GM12878 (cell line): ENCODE data around the gene NRBF2. TPM values are rescaled to one million over a fixed set of nuclear protein-coding genes. Genes with fewer than 3 reads are reported as not detected.

Experiments
- CBFB ChIP-seq: IDR thresholded peaks from 2 replicates; pipeline ENCODE4 v1.6.1; 2016; ENCODE audit warnings: antibody characterized with exemption, low read depth
- CBX5 ChIP-seq: sonication (generic); IDR thresholded peaks from 2 replicates; pipeline ENCODE4 v1.6.1; 2016; ENCODE audit warnings: low read depth, moderate library complexity, mild to moderate bottlenecking, inconsistent platforms
- CREB1 ChIP-seq: IDR thresholded peaks from 2 replicates; pipeline ENCODE4 v1.6.1; 2012; ENCODE audit warnings: low read depth, mild to moderate bottlenecking, inconsistent platforms
- EGR1 ChIP-seq, 2 experiments: IDR thresholded peaks; 1 replicate in 1 of 2; 2 replicates in 1 of 2; pipeline ENCODE4 v1.6.1; 2011 to 2012; ENCODE audit warnings: low read depth in 2 of 2, low read length in 2 of 2, borderline replicate concordance in 1 of 2, mild to moderate bottlenecking in 1 of 2, moderate library complexity in 1 of 2
- FOXM1 ChIP-seq: IDR thresholded peaks from 2 replicates; pipeline ENCODE4 v1.6.1; 2012; ENCODE audit warnings: low read depth, mild to moderate bottlenecking, inconsistent platforms, low read length, moderate library complexity
- GABPA ChIP-seq: IDR thresholded peaks from 2 replicates; pipeline ENCODE4 v1.6.1; 2014; ENCODE audit warnings: antibody characterized with exemption, low read depth, mild to moderate bottlenecking, inconsistent platforms
- IKZF1 ChIP-seq: fragments of 450-650 bp; conservative IDR thresholded peaks from 2 replicates; pipeline ENCODE4 v1.6.1; 2017; ENCODE audit warnings: antibody characterized with exemption, mild to moderate bottlenecking
- IKZF2 ChIP-seq, 2 experiments: fragments of 450-650 bp; IDR thresholded peaks; 2 replicates each; pipeline ENCODE4 v1.6.1; 2017; ENCODE audit warnings: mild to moderate bottlenecking in 2 of 2, moderate library complexity in 2 of 2
- MTA2 ChIP-seq: fragments of 450-650 bp; IDR thresholded peaks from 2 replicates; pipeline ENCODE4 v1.6.1; 2016; ENCODE audit warnings: low read depth, mild to moderate bottlenecking, moderate library complexity
- MXI1 ChIP-seq: fragments of 150-350 bp; IDR thresholded peaks from 2 replicates; pipeline ENCODE4 v1.6.1; 2011; ENCODE audit warnings: low read depth, mild to moderate bottlenecking, inconsistent platforms, low read length, improper control_type of control experiment
- NBN ChIP-seq: fragments of 450-650 bp; IDR thresholded peaks from 2 replicates; pipeline ENCODE4 v1.6.1; 2016
- POLR2A ChIP-seq: IDR thresholded peaks from 2 replicates; pipeline ENCODE4 v1.6.1; 2011; ENCODE audit warnings: low read depth, mild to moderate bottlenecking, low read length
- RAD21 ChIP-seq: IDR thresholded peaks from 2 replicates; pipeline ENCODE4 v1.6.1; 2011; ENCODE audit warnings: mild to moderate bottlenecking, low read depth, low read length, moderate library complexity; ENCODE audit not compliant: insufficient read depth
- SMC3 ChIP-seq: IDR thresholded peaks from 2 replicates; pipeline ENCODE4 v1.6.1; 2011; ENCODE audit warnings: low read length, improper control_type of control experiment, borderline replicate concordance
- SPI1 ChIP-seq: IDR thresholded peaks from 2 replicates; pipeline ENCODE4 v1.6.1; 2011; ENCODE audit warnings: low read depth, mild to moderate bottlenecking, low read length, moderate library complexity, borderline replicate concordance; ENCODE audit not compliant: insufficient read depth
- polyA plus RNA-seq, 11 experiments: library from polyadenylated mRNA; depleted of rRNA in 4 of 11; unstranded in 6 of 11; stranded (reverse) in 5 of 11; fragments of >200 nt; fragmentation: Nextera tagmentation in 4 of 11; fragmentation: Illumina TruSeq in 1 of 11; extraction: Ambion mirVana in 4 of 11; extraction: Trizol in 1 of 11; gene quantifications; 1 replicate in 1 of 11; 2 replicates in 10 of 11; pipeline versions ENCODE4 v1.2.1 to v1.2.3, GENCODE V29; 2011 to 2016; ENCODE audit warnings: inconsistent platforms in 2 of 11, missing spikeins in 2 of 11, low read depth in 1 of 11
- total RNA-seq, 4 experiments: library from RNA; depleted of rRNA in 3 of 4; stranded (reverse); fragments of >200 nt in 3 of 4; fragmentation: Illumina TruSeq in 1 of 4; extraction: Trizol in 1 of 4; gene quantifications; 2 replicates each; pipeline versions ENCODE4 v1.2.1 to v1.2.3, GENCODE V29; 2013 to 2021
- TF ChIP-seq, protein P1 (sequence below): fragments of 450-650 bp; IDR thresholded peaks from 2 replicates; pipeline ENCODE4 v1.6.1; 2016; ENCODE audit warnings: mild to moderate bottlenecking
- TF ChIP-seq, protein P2 (sequence below): fragments of 450-650 bp; IDR thresholded peaks from 2 replicates; pipeline ENCODE4 v1.6.1; 2016; ENCODE audit warnings: mild to moderate bottlenecking
- TF ChIP-seq, protein P3 (sequence below): IDR thresholded peaks from 2 replicates; pipeline ENCODE4 v1.6.1; 2012; ENCODE audit warnings: low read length, inconsistent platforms
- TF ChIP-seq, protein P4 (sequence below): fragments of 150-350 bp; IDR thresholded peaks from 2 replicates; pipeline ENCODE4 v1.6.1; 2014; ENCODE audit warnings: mild to moderate bottlenecking, low read depth, low read length
- TF ChIP-seq, protein P5 (sequence below): IDR thresholded peaks from 2 replicates; pipeline ENCODE4 v1.6.1; 2012; ENCODE audit warnings: low read depth, low read length, improper control_type of control experiment
- TF ChIP-seq, protein P6 (sequence below): fragments of 450-650 bp; IDR thresholded peaks from 2 replicates; pipeline ENCODE4 v1.6.1; 2018; ENCODE audit warnings: borderline replicate concordance, mild to moderate bottlenecking; ENCODE audit not compliant: partially characterized antibody

NRBF2 gene
- total and polyA plus RNA-seq, 10 of the 15 experiments (the other 5 are each of a cell fraction or from before 2014, with no cell fraction given), result 17.8 to 39.8 (median 27.7) TPM

DNA sequence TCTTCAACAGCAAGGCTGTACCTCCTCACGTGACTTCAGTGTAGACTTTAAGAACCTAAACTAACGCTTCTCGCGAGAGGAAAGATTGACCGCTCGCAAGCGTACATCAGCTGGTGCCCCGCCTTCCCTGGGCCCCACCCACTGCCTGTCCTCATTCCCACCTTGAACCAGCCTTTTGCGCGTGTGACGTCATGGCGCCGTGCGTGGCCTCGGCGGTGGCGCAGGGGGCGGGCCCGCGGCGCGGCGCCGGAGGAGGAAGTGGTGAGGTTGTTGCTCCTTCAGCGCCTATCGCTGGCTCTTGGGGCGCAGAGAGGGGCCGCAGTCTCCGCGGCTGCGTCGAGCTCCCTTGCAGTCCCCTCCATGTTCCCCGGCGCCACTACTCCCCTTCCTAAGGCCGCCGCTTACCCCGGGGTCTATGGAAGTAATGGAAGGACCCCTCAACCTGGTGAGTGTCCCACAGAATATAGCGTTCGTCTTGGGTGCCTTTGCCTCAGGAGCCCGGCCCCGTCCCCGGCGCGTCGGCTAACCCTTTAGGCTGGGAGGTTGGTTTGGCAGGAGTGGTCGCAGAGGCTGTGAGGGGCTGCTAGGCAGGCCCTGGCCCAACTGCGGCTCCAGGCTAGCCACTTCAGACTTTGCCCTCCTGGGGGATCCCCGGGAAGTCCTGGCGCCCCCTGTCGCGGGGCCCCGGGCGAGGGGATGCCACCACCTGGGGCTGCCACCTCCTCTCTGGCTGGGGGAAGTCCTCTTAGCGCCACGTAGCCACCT is at the start of gene NRBF2 (continued):
- TF ChIP-seq MXI1 (peak; percentile 64), EGR1 (IDR thresholded peaks at IDR 0.05; ENCODE audit: borderline replicate concordance in 1 of 2, low read depth in 2 of 2, low read length in 2 of 2) (peak in 1 of 2 experiments; percentile 97; a peak in 1 of 3 replicates), IKZF2 (IDR thresholded peaks at IDR 0.05) (peak; percentile 28 to 47; a peak in 1 of 4 replicates), RAD21 (no peak), GABPA (no peak), POLR2A (peak; percentile 99), CBX5 (peak; percentile 88; the same call in 1 of the 2 replicates), MTA2 (peak; percentile 71; the same call in 1 of the 2 replicates), SMC3 (no peak), CREB1 (peak; percentile 92), CBFB (peak; percentile 61; the same call in 1 of the 2 replicates), IKZF1 (peak; percentile 83), FOXM1 (0 out of 2 replicates have a peak, but pooled peaks have one; percentile 10), NBN (peak; percentile 77), SPI1 (peak; percentile 84)
- TF ChIP-seq, protein P1, sequence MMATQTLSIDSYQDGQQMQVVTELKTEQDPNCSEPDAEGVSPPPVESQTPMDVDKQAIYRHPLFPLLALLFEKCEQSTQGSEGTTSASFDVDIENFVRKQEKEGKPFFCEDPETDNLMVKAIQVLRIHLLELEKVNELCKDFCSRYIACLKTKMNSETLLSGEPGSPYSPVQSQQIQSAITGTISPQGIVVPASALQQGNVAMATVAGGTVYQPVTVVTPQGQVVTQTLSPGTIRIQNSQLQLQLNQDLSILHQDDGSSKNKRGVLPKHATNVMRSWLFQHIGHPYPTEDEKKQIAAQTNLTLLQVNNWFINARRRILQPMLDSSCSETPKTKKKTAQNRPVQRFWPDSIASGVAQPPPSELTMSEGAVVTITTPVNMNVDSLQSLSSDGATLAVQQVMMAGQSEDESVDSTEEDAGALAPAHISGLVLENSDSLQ, result peak; percentile 80
- TF ChIP-seq, protein P2, sequence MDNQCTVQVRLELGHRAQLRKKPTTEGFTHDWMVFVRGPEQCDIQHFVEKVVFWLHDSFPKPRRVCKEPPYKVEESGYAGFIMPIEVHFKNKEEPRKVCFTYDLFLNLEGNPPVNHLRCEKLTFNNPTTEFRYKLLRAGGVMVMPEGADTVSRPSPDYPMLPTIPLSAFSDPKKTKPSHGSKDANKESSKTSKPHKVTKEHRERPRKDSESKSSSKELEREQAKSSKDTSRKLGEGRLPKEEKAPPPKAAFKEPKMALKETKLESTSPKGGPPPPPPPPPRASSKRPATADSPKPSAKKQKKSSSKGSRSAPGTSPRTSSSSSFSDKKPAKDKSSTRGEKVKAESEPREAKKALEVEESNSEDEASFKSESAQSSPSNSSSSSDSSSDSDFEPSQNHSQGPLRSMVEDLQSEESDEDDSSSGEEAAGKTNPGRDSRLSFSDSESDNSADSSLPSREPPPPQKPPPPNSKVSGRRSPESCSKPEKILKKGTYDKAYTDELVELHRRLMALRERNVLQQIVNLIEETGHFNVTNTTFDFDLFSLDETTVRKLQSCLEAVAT, result peak; percentile 64; the same call in 1 of the 2 replicates
- TF ChIP-seq, protein P3, sequence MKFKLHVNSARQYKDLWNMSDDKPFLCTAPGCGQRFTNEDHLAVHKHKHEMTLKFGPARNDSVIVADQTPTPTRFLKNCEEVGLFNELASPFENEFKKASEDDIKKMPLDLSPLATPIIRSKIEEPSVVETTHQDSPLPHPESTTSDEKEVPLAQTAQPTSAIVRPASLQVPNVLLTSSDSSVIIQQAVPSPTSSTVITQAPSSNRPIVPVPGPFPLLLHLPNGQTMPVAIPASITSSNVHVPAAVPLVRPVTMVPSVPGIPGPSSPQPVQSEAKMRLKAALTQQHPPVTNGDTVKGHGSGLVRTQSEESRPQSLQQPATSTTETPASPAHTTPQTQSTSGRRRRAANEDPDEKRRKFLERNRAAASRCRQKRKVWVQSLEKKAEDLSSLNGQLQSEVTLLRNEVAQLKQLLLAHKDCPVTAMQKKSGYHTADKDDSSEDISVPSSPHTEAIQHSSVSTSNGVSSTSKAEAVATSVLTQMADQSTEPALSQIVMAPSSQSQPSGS, result peak; percentile 60; the same call in 1 of the 2 replicates
- TF ChIP-seq, protein P4, sequence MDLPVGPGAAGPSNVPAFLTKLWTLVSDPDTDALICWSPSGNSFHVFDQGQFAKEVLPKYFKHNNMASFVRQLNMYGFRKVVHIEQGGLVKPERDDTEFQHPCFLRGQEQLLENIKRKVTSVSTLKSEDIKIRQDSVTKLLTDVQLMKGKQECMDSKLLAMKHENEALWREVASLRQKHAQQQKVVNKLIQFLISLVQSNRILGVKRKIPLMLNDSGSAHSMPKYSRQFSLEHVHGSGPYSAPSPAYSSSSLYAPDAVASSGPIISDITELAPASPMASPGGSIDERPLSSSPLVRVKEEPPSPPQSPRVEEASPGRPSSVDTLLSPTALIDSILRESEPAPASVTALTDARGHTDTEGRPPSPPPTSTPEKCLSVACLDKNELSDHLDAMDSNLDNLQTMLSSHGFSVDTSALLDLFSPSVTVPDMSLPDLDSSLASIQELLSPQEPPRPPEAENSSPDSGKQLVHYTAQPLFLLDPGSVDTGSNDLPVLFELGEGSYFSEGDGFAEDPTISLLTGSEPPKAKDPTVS, result no peak
- TF ChIP-seq, protein P5, sequence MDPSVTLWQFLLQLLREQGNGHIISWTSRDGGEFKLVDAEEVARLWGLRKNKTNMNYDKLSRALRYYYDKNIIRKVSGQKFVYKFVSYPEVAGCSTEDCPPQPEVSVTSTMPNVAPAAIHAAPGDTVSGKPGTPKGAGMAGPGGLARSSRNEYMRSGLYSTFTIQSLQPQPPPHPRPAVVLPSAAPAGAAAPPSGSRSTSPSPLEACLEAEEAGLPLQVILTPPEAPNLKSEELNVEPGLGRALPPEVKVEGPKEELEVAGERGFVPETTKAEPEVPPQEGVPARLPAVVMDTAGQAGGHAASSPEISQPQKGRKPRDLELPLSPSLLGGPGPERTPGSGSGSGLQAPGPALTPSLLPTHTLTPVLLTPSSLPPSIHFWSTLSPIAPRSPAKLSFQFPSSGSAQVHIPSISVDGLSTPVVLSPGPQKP, result 0 out of 2 replicates have a peak, but pooled peaks have one; percentile 32
- TF ChIP-seq, protein P6, sequence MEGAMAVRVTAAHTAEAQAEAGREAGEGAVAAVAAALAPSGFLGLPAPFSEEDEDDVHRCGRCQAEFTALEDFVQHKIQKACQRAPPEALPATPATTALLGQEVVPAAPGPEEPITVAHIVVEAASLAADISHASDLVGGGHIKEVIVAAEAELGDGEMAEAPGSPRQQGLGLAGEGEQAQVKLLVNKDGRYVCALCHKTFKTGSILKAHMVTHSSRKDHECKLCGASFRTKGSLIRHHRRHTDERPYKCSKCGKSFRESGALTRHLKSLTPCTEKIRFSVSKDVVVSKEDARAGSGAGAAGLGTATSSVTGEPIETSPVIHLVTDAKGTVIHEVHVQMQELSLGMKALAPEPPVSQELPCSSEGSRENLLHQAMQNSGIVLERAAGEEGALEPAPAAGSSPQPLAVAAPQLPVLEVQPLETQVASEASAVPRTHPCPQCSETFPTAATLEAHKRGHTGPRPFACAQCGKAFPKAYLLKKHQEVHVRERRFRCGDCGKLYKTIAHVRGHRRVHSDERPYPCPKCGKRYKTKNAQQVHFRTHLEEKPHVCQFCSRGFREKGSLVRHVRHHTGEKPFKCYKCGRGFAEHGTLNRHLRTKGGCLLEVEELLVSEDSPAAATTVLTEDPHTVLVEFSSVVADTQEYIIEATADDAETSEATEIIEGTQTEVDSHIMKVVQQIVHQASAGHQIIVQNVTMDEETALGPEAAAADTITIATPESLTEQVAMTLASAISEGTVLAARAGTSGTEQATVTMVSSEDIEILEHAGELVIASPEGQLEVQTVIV, result no peak
